Vagina (tissue), 2 donors: ENCODE measurements around the gene HDAC7. TPM values are rescaled to one million over a fixed set of nuclear protein-coding genes. Genes with fewer than 3 reads are reported as not detected.

Source experiments
- DNase-seq, 2 donors: peaks; one replicate each; pipeline ENCODE4 v3.0.0-alpha.2; 2017; ENCODE audit errors: extremely low spot score in 2 of 2
- H3K27ac ChIP-seq: fragments of 200-600 bp; sonication (generic); one replicate; pipeline ENCODE4 v1.5.1; 2019
- H3K27me3 ChIP-seq: fragments of 200-600 bp; sonication (generic); one replicate; pipeline ENCODE4 v1.5.1; 2019
- H3K36me3 ChIP-seq, 2 donors: fragments of 200-600 bp; sonication (generic); one replicate each; pipeline ENCODE4 v1.5.1; 2017 to 2019
- H3K4me1 ChIP-seq: fragments of 200-600 bp; sonication (generic); one replicate; pipeline ENCODE4 v1.5.1; 2019
- H3K4me3 ChIP-seq, 2 donors: fragments of 200-600 bp; sonication (generic); 1 replicate in 1 of 2; 2 replicates in 1 of 2; pipeline ENCODE4 v1.5.1; 2016 to 2019
- H3K9me3 ChIP-seq: fragments of 200-600 bp; sonication (generic); one replicate; pipeline ENCODE4 v1.5.1; 2019
- POLR2A ChIP-seq, 2 donors: fragments of 450-650 bp; IDR thresholded peaks; one replicate each; pipeline ENCODE4 v1.6.1; 2017; ENCODE audit warnings: antibody characterized with exemption in 2 of 2, mild to moderate bottlenecking in 2 of 2, moderate library complexity in 2 of 2
- POLR2AphosphoS5 ChIP-seq, 2 donors: sonication (generic); formaldehyde crosslinking; IDR thresholded peaks; one replicate each; pipeline ENCODE4 v1.9.0; 2017; ENCODE audit warnings: antibody characterized with exemption in 2 of 2, mild to moderate bottlenecking in 2 of 2, low read depth in 1 of 2; ENCODE audit not compliant: insufficient read depth in 1 of 2
- intact Hi-C: fragments of 100-400 bp; cut with DNase I; formaldehyde crosslinking; loops from one replicate; pipeline ENCODE4 v1.15.1; 2023
- total RNA-seq: library from RNA; depleted of rRNA; stranded (reverse); fragments of >200 nt; gene quantifications from one replicate; pipeline ENCODE4 v1.2.3, GENCODE V29; 2016
- TF ChIP-seq, protein P1 (sequence below), 3 experiments: fragments of 450-650 bp in 2 of 3; fragments of 200-600 bp in 1 of 3; sonication (generic) in 1 of 3; IDR thresholded peaks; one replicate each; pipeline ENCODE4 v1.5.1; 2017 to 2019; ENCODE audit warnings: antibody characterized with exemption in 3 of 3, mild to moderate bottlenecking in 2 of 3, moderate library complexity in 2 of 3

HDAC7 gene
- total RNA-seq, 1 donor from 2014 or later = 67.0 TPM

DNA sequence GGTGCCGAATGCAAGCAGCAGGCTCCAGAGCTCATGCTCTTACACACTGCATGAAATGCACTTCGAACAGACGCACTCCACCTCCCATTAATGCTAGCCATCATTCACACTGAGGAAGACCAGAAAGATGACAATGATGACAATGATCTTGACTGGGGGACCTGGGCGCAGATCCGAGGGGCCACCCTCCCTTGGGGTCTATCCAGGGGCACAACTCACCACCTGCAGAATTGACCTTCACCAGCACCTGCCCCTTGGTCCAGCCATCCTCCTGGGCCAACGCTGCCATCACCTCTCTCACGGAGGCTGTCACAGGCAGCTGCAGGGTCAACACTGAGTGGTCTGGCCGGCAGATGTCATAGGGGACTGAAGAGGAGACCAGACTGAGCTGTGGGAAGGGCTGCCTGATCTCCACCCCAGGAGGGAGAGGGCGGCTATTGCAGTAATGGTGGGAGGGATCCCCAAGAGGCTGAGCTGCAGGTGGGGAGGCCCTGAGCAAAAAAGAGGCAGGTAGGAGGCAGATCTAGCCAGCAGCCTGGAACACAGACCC is 76.3 kb downstream of the HDAC7 start:
- TF ChIP-seq, protein P1, sequence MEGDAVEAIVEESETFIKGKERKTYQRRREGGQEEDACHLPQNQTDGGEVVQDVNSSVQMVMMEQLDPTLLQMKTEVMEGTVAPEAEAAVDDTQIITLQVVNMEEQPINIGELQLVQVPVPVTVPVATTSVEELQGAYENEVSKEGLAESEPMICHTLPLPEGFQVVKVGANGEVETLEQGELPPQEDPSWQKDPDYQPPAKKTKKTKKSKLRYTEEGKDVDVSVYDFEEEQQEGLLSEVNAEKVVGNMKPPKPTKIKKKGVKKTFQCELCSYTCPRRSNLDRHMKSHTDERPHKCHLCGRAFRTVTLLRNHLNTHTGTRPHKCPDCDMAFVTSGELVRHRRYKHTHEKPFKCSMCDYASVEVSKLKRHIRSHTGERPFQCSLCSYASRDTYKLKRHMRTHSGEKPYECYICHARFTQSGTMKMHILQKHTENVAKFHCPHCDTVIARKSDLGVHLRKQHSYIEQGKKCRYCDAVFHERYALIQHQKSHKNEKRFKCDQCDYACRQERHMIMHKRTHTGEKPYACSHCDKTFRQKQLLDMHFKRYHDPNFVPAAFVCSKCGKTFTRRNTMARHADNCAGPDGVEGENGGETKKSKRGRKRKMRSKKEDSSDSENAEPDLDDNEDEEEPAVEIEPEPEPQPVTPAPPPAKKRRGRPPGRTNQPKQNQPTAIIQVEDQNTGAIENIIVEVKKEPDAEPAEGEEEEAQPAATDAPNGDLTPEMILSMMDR (IDR thresholded peaks at IDR 0.05) = no peak
- TF ChIP-seq POLR2AphosphoS5 (IDR thresholded peaks at IDR 0.05; ENCODE audit: insufficient read depth in 1 of 2, low read depth in 1 of 2) (no peak), POLR2A (IDR thresholded peaks at IDR 0.05) (no peak)
- no peak for DNase-seq
- Histone ChIP-seq H3K27me3 (no peaks in the 10 kb centered on the region), H3K4me3 (no peak overlapping the region), H3K9me3 (no peaks in the 10 kb centered on the region), H3K36me3 (no peaks in the 10 kb centered on the region), H3K4me1 (peaks cover 23% of the 10 kb centered on the region), H3K27ac (no peak overlapping the region)
- intact Hi-C loops = no loop called here

DNA sequence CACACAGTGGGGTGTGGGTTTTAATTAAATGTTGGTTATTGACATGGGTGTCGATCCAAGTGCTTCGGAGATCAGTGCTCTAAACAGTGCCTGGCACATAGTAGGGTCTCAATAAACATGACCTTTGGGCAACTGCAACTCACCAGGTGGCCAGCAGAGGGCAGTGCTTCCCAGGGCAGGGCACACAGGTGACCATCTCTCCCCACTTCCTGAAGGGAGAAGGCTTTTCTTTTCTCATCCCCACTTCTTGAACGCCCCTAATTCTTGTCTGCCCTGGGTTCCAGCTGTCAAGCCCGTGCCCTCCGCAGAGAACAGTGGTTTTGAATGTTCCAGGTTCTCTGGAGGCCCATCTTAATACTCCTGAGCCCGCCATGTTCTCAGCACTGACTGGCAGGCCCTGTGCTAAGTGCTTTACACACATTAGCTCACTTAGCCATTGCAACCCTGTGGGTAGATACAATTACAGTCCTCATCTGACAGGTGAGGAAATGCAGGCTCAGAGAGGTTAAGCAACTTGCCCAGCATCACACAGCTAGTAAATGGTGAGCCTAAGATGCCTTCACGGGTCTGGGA is 77.4 kb downstream of the HDAC7 start:
- no peaks in the 10 kb centered on the region for H3K27me3 ChIP-seq
- H3K27ac ChIP-seq = no peak overlapping the region
- H3K4me3 ChIP-seq = no peak overlapping the region
- H3K4me1 ChIP-seq = peaks cover 34% of the 10 kb centered on the region
- intact Hi-C loops = no loop called here
- no peak for DNase-seq
- no peaks in the 10 kb centered on the region for H3K9me3 ChIP-seq
- H3K36me3 ChIP-seq = no peaks in the 10 kb centered on the region
- no peak for TF ChIP-seq POLR2A (IDR thresholded peaks at IDR 0.05)
- TF ChIP-seq, protein P1 (IDR thresholded peaks at IDR 0.05) = peak; percentile 93 to 94 (median 94)

DNA sequence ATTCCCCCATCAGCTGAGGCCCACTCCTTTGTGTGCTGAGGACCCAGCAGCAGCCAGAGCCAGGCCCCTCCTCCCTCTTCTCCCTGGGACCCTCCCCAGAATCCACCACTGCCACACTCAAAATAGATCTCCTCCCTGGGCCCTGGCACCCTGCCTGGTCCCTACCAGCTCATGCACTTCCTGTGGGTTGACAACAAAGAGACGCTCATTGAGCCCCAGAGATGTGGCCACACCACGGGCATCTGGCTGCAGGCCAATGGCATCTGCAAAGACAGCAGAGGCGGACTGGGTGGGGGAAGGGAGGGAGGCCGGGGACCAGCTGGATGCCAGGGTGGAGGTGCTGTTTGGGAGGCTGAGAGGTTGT is 78.4 kb downstream of the HDAC7 start:
- TF ChIP-seq POLR2A (IDR thresholded peaks at IDR 0.05) (no peak), POLR2AphosphoS5 (IDR thresholded peaks at IDR 0.05; ENCODE audit: insufficient read depth in 1 of 2, low read depth in 1 of 2) (no peak)
- TF ChIP-seq, protein P1 (IDR thresholded peaks at IDR 0.05) = no peak
- DNase-seq = no peak
- intact Hi-C loops = no loop called here
- Histone ChIP-seq H3K4me1 (peaks cover 41% of the 10 kb centered on the region), H3K4me3 (no peak overlapping the region), H3K36me3 (no peaks in the 10 kb centered on the region), H3K27me3 (no peaks in the 10 kb centered on the region), H3K27ac (no peak overlapping the region), H3K9me3 (no peaks in the 10 kb centered on the region)

DNA sequence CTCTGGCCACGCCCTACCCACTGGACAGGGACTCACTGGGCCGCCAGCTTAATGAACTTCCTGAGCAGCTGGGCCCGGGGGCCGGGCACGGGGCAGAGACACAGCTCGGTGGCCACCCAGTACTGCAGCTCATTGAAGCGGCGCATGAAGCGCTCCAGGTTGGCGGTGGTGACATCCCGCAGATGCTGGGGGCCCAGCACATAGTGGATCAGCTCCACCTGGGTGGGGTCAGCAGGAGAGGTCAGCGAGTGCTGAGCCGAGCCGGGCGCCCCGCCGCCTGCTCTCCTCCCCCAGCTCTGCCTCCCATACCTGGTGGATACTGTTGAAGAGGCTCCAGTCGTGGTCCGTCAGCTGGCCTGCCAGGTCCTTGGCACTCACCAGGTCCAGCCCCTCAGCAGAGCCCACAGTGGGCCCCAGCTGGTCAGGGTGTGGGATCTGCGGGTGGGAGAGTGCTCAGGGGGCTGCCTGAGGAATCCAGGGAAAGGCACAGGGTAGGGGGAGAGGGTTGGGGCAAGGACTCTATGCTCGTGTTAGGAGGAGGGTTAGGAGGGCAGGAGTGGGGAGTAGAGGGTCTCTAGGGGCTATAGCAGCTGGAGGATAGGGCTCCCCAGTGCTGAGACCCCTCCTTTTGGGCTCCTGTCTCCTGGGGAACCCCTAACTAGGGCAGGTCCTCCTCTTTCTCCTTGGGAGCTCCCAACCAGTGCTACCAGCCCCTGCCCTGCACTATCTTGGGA is 78.9 kb downstream of the HDAC7 start:
- no peak for DNase-seq
- Histone ChIP-seq H3K4me1 (peaks cover 47% of the 10 kb centered on the region), H3K9me3 (no peaks in the 10 kb centered on the region), H3K4me3 (no peak overlapping the region), H3K36me3 (no peaks in the 10 kb centered on the region), H3K27ac (no peak overlapping the region), H3K27me3 (no peaks in the 10 kb centered on the region)
- intact Hi-C loops = no loop called here
- no peak for TF ChIP-seq POLR2A (IDR thresholded peaks at IDR 0.05)
- no peak for TF ChIP-seq POLR2AphosphoS5 (IDR thresholded peaks at IDR 0.05; ENCODE audit: insufficient read depth in 1 of 2, low read depth in 1 of 2)
- TF ChIP-seq, protein P1 (IDR thresholded peaks at IDR 0.05) = no peak

DNA sequence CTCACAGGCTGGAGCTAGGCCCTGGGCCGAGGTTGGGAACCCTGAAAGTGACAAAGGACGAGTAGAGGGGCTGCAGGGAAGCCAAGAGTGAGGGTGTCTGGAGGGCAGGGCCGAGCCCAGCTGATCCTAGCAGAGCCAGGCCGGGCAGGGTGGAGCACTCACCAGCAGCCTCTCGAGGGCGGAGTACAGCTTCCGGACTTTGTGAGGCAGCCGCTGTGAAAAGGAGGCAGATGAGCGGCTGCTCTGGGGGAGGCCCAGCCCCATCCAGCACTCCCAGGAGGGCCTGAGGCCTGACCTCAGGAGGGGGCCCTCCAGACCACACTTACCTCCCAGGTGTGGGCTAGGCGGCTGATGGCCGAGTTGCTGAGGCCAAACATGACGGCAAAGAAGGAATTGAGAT is 79.7 kb downstream of the HDAC7 start:
- Histone ChIP-seq H3K4me3 (no peak overlapping the region), H3K27ac (no peak overlapping the region), H3K27me3 (no peaks in the 10 kb centered on the region), H3K4me1 (peaks cover 55% of the 10 kb centered on the region), H3K36me3 (no peaks in the 10 kb centered on the region), H3K9me3 (no peaks in the 10 kb centered on the region)
- TF ChIP-seq POLR2AphosphoS5 (IDR thresholded peaks at IDR 0.05; ENCODE audit: insufficient read depth in 1 of 2, low read depth in 1 of 2) = peak in 1 of 2 donors; percentile 9
- no peak for TF ChIP-seq POLR2A (IDR thresholded peaks at IDR 0.05)
- TF ChIP-seq, protein P1 (IDR thresholded peaks at IDR 0.05) = no peak
- intact Hi-C loops = loop anchor here (5.0 kb wide), 1 partner anchor 37 kb away; no protein-coding TSS in a partner anchor
- no peak for DNase-seq
